Measurements from ENCODE around the gene ANO10.

- no peak for TF ChIP-seq POLR2A (IDR thresholded peaks at IDR 0.05)
- TF ChIP-seq CTCF (IDR thresholded peaks at IDR 0.05), result no peak
These were observed 41.6 kb downstream of the ANO10 start for GRCh38 chr3:43580181-43580580.

All from heart left ventricle (tissue), 13 donors.